ENCODE measurements around the gene CYP3A4. TPM values are rescaled to one million over a fixed set of nuclear protein-coding genes. Genes with fewer than 3 reads are reported as not detected.
"Not testable (repeated sequence)": the region's sequence is repeated elsewhere in the genome, so short reads cannot be mapped to it uniquely, and the experiment has no call there.

The CYP3A4 gene
- polyA plus RNA-seq, 6 donors from 2014 or later, result not detected

GRCh38 chr7:99788554-99788953 is 4.6 kb upstream of the CYP3A4 start:
- H3K4me3 Mint-ChIP-seq, result no peak overlapping the region
- DNase-seq (no peak), ATAC-seq (ENCODE audit: low read depth in 2 of 2) (no peak)
- H3K9me3 Mint-ChIP-seq, result no peaks in the 10 kb centered on the region
- H3K4me1 Mint-ChIP-seq, result no peaks in the 10 kb centered on the region
- no peak overlapping the region for H3K27ac Mint-ChIP-seq
- H3K27me3 Mint-ChIP-seq, result peaks cover 46 to 70% (median 67%) of the 10 kb centered on the region in 3 donors
- no peaks in the 10 kb centered on the region for H3K36me3 Mint-ChIP-seq

- Mint-ChIP-seq H3K4me3 (no peak overlapping the region), H3K27ac (no peak overlapping the region), H3K4me1 (no peaks in the 10 kb centered on the region), H3K9me3 (no peaks in the 10 kb centered on the region), H3K27me3 (peaks cover 48 to 59% (median 58%) of the 10 kb centered on the region in 3 donors), H3K36me3 (no peaks in the 10 kb centered on the region)
- DNase-seq (no peak), ATAC-seq (ENCODE audit: low read depth in 2 of 2) (no peak)
Measured at GRCh38 chr7:99786726-99787335, 2.8 kb upstream of the CYP3A4 start.

GRCh38 chr7:99785654-99786053 is 1.7 kb upstream of the CYP3A4 start:
- not testable (repeated sequence) for H3K9me3 Mint-ChIP-seq; DNase-seq; H3K27ac Mint-ChIP-seq; H3K4me1 Mint-ChIP-seq; H3K4me3 Mint-ChIP-seq; ATAC-seq (ENCODE audit: low read depth in 2 of 2); H3K36me3 Mint-ChIP-seq
- peaks cover 49 to 69% (median 66%) of the 10 kb centered on the region in 3 donors for H3K27me3 Mint-ChIP-seq

- no peaks in the 10 kb centered on the region for H3K9me3 Mint-ChIP-seq
- H3K27me3 Mint-ChIP-seq, result peaks cover 55 to 72% (median 55%) of the 10 kb centered on the region in 3 donors
- DNase-seq (no peak), ATAC-seq (ENCODE audit: low read depth in 2 of 2) (no peak)
- H3K36me3 Mint-ChIP-seq, result no peaks in the 10 kb centered on the region
- H3K4me1 Mint-ChIP-seq, result no peaks in the 10 kb centered on the region
- peak overlapping the region in 2 of 8 donors; percentile 6 to 7 for H3K4me3 Mint-ChIP-seq
- no peak overlapping the region for H3K27ac Mint-ChIP-seq
Measured at GRCh38 chr7:99782012-99782953, 1.7 kb downstream of the CYP3A4 start.

GRCh38 chr7:99780588-99780987 is 3.4 kb downstream of the CYP3A4 start:
- Mint-ChIP-seq H3K9me3 (peaks cover 0 to 8% (median 4%) of the 10 kb centered on the region in 7 donors), H3K36me3 (peaks cover 0 to under 1% of the 10 kb centered on the region in 2 donors), H3K27ac (no peak overlapping the region), H3K27me3 (peaks cover 50 to 68% (median 56%) of the 10 kb centered on the region in 3 donors), H3K4me1 (no peaks in the 10 kb centered on the region), H3K4me3 (no peak overlapping the region)
- ATAC-seq (ENCODE audit: low read depth in 2 of 2) (no peak), DNase-seq (no peak)

GRCh38 chr7:99779949-99780348 is 4.0 kb downstream of the CYP3A4 start:
- Mint-ChIP-seq H3K27me3 (peaks cover 50 to 68% (median 59%) of the 10 kb centered on the region in 3 donors), H3K4me1 (no peaks in the 10 kb centered on the region), H3K9me3 (peaks cover 0 to 13% (median 7%) of the 10 kb centered on the region in 7 donors), H3K27ac (no peak overlapping the region), H3K4me3 (no peak overlapping the region), H3K36me3 (peaks cover 0 to 7% of the 10 kb centered on the region in 2 donors)
- DNase-seq (no peak), ATAC-seq (ENCODE audit: low read depth in 2 of 2) (no peak)

- ATAC-seq (ENCODE audit: low read depth in 2 of 2) (no peak), DNase-seq (no peak)
- Mint-ChIP-seq H3K36me3 (peaks cover 5 to 8% of the 10 kb centered on the region in 2 donors), H3K4me3 (no peak overlapping the region), H3K27me3 (peaks cover 50 to 65% (median 61%) of the 10 kb centered on the region in 3 donors), H3K9me3 (peaks cover 0 to 19% (median 7%) of the 10 kb centered on the region in 7 donors), H3K4me1 (no peaks in the 10 kb centered on the region), H3K27ac (no peak overlapping the region)
Measured at GRCh38 chr7:99778880-99779279, 5.1 kb downstream of the CYP3A4 start.

GRCh38 chr7:99773395-99773794 is 10.6 kb downstream of the CYP3A4 start:
- not testable (repeated sequence) for H3K4me1 Mint-ChIP-seq; H3K4me3 Mint-ChIP-seq; H3K36me3 Mint-ChIP-seq; DNase-seq; ATAC-seq (ENCODE audit: low read depth in 2 of 2); H3K27ac Mint-ChIP-seq
- peaks cover 69 to 92% (median 78%) of the 10 kb centered on the region in 3 donors for H3K27me3 Mint-ChIP-seq
- peaks cover 0 to 21% (median 11%) of the 10 kb centered on the region in 7 donors for H3K9me3 Mint-ChIP-seq

GRCh38 chr7:99772565-99772964 is 11.4 kb downstream of the CYP3A4 start:
- H3K36me3 Mint-ChIP-seq, result peaks cover 5 to 8% of the 10 kb centered on the region in 2 donors
- no peak for DNase-seq
- peaks cover 10 to 13% (median 11%) of the 10 kb centered on the region in 3 donors for H3K4me1 Mint-ChIP-seq
- peaks cover 0 to 21% (median 11%) of the 10 kb centered on the region in 7 donors for H3K9me3 Mint-ChIP-seq
- peaks cover 69 to 88% (median 80%) of the 10 kb centered on the region in 3 donors for H3K27me3 Mint-ChIP-seq
- ATAC-seq (ENCODE audit: low read depth in 2 of 2), result no peak
- no peak overlapping the region for H3K4me3 Mint-ChIP-seq
- H3K27ac Mint-ChIP-seq, result no peak overlapping the region

GRCh38 chr7:99769494-99769893 is 14.5 kb downstream of the CYP3A4 start:
- not testable (repeated sequence) for ATAC-seq (ENCODE audit: low read depth in 2 of 2); H3K36me3 Mint-ChIP-seq; H3K4me3 Mint-ChIP-seq; DNase-seq; H3K9me3 Mint-ChIP-seq
- Mint-ChIP-seq H3K27me3 (peaks cover 60 to 74% (median 66%) of the 10 kb centered on the region in 3 donors), H3K27ac (peak overlapping the region in 1 of 6 donors; percentile 32), H3K4me1 (peaks cover 15 to 19% (median 17%) of the 10 kb centered on the region in 3 donors)

- Mint-ChIP-seq H3K36me3 (no peaks in the 10 kb centered on the region), H3K27ac (peak overlapping the region in 2 of 6 donors; percentile 36 to 90), H3K9me3 (peaks cover 0 to 9% (median under 1%) of the 10 kb centered on the region in 7 donors), H3K4me1 (peaks cover 15 to 19% (median 17%) of the 10 kb centered on the region in 3 donors), H3K27me3 (peaks cover 60 to 76% (median 66%) of the 10 kb centered on the region in 3 donors), H3K4me3 (no peak overlapping the region)
- DNase-seq, result no peak
- ATAC-seq (ENCODE audit: low read depth in 2 of 2), result no peak
Measured at GRCh38 chr7:99768471-99768870, 15.5 kb downstream of the CYP3A4 start.

GRCh38 chr7:99767662-99768061 is 16.3 kb downstream of the CYP3A4 start:
- no peaks in the 10 kb centered on the region for H3K36me3 Mint-ChIP-seq
- DNase-seq (peak; percentile 7), ATAC-seq (ENCODE audit: low read depth in 2 of 2) (peak; percentile 58 to 64)
- peaks cover 0 to 9% (median 0%) of the 10 kb centered on the region in 7 donors for H3K9me3 Mint-ChIP-seq
- H3K27me3 Mint-ChIP-seq, result peaks cover 60 to 76% (median 66%) of the 10 kb centered on the region in 3 donors
- peak overlapping the region in 2 of 6 donors; percentile 0 to 5 for H3K27ac Mint-ChIP-seq
- peak overlapping the region in 4 of 8 donors; percentile 11 to 71 (median 30) for H3K4me3 Mint-ChIP-seq
- peaks cover 15 to 19% (median 17%) of the 10 kb centered on the region in 3 donors for H3K4me1 Mint-ChIP-seq

GRCh38 chr7:99766484-99767099 is 17.4 kb downstream of the CYP3A4 start:
- DNase-seq (no peak), ATAC-seq (ENCODE audit: low read depth in 2 of 2) (no peak)
- Mint-ChIP-seq H3K9me3 (peaks cover 0 to 9% (median 0%) of the 10 kb centered on the region in 7 donors), H3K27me3 (peaks cover 62 to 75% (median 64%) of the 10 kb centered on the region in 3 donors), H3K27ac (no peak overlapping the region), H3K4me1 (peaks cover 15 to 19% (median 17%) of the 10 kb centered on the region in 3 donors), H3K36me3 (no peaks in the 10 kb centered on the region), H3K4me3 (no peak overlapping the region)
